ENCODE measurements around the gene CDH4. TPM values are rescaled to one million over a fixed set of nuclear protein-coding genes. Genes with fewer than 3 reads are reported as not detected.

The CDH4 gene
- total RNA-seq, 1 experiment from 2014 or later: not detected

- intact Hi-C loops (cut with micrococcal nuclease; ENCODE audit: unreplicated experiment): no loop called here
- Histone ChIP-seq H3K9me3 (ENCODE audit: insufficient read depth, low read depth) (no peaks in the 10 kb centered on the region), H4K20me1 (ENCODE audit: insufficient read depth) (no peaks in the 10 kb centered on the region), H3K4me3 (no peak overlapping the region), H3K27me3 (ENCODE audit: insufficient read depth, low read depth) (peaks cover 97% of the 10 kb centered on the region), H3K36me3 (ENCODE audit: low read depth) (no peaks in the 10 kb centered on the region), H3K4me1 (replicated peaks; ENCODE audit: insufficient read depth) (no peaks in the 10 kb centered on the region), H3K79me2 (ENCODE audit: low read depth) (no peaks in the 10 kb centered on the region), H3K9me2 (ENCODE audit: insufficient read depth) (no peaks in the 10 kb centered on the region), H3K4me2 (no peak overlapping the region), H3K27ac (no peak overlapping the region), H2AFZ (no peak overlapping the region), H3F3A (ENCODE audit: insufficient read depth, low read depth) (no peaks in the 10 kb centered on the region)
- POLR2A ChIA-PET (ENCODE audit: unreplicated experiment): no interaction called here
- TF ChIP-seq CTCF (conservative IDR thresholded peaks at IDR 0.05) (no peak), EZH2 (IDR thresholded peaks at IDR 0.05; ENCODE audit: low read depth) (no peak)
- CTCF ChIA-PET: no interaction called here
- BruUV-seq (replicated peaks): no TSS peak
- DNase-seq: no peak
Observed at GRCh38 chr20:61369731-61370520, 117.9 kb downstream of the CDH4 start.

- no peak for DNase-seq
- Histone ChIP-seq H3K79me2 (ENCODE audit: low read depth) (no peaks in the 10 kb centered on the region), H3K4me3 (no peak overlapping the region), H3K4me1 (replicated peaks; ENCODE audit: insufficient read depth) (no peaks in the 10 kb centered on the region), H3K27ac (no peak overlapping the region), H2AFZ (no peak overlapping the region), H3K4me2 (no peak overlapping the region), H4K20me1 (ENCODE audit: insufficient read depth) (no peaks in the 10 kb centered on the region), H3K36me3 (ENCODE audit: low read depth) (no peaks in the 10 kb centered on the region), H3K9me3 (ENCODE audit: insufficient read depth, low read depth) (no peaks in the 10 kb centered on the region), H3K27me3 (ENCODE audit: insufficient read depth, low read depth) (peaks cover 90% of the 10 kb centered on the region), H3K9me2 (ENCODE audit: insufficient read depth) (no peaks in the 10 kb centered on the region), H3F3A (ENCODE audit: insufficient read depth, low read depth) (no peaks in the 10 kb centered on the region)
- ChIA-PET CTCF (no interaction called here), POLR2A (ENCODE audit: unreplicated experiment) (no interaction called here)
- intact Hi-C loops (cut with micrococcal nuclease; ENCODE audit: unreplicated experiment): no loop called here
- no peak for TF ChIP-seq CTCF (conservative IDR thresholded peaks at IDR 0.05)
- no peak for TF ChIP-seq EZH2 (IDR thresholded peaks at IDR 0.05; ENCODE audit: low read depth)
- BruUV-seq (replicated peaks): no TSS peak
Observed at GRCh38 chr20:61370841-61371303, 118.8 kb downstream of the CDH4 start.

GRCh38 chr20:61371501-61372136 lies 119.6 kb downstream of the CDH4 start:
- no peak for DNase-seq
- ChIA-PET CTCF (no interaction called here), POLR2A (ENCODE audit: unreplicated experiment) (no interaction called here)
- no peaks in the 10 kb centered on the region for H3K36me3 ChIP-seq (ENCODE audit: low read depth)
- no peaks in the 10 kb centered on the region for H3F3A ChIP-seq (ENCODE audit: insufficient read depth, low read depth)
- no peaks in the 10 kb centered on the region for H3K79me2 ChIP-seq (ENCODE audit: low read depth)
- no peak overlapping the region for H3K27ac ChIP-seq
- no peaks in the 10 kb centered on the region for H3K4me1 ChIP-seq (replicated peaks; ENCODE audit: insufficient read depth)
- no peak overlapping the region for H2AFZ ChIP-seq
- TF ChIP-seq EZH2 (IDR thresholded peaks at IDR 0.05; ENCODE audit: low read depth): no peak
- no peak for TF ChIP-seq CTCF (conservative IDR thresholded peaks at IDR 0.05)
- intact Hi-C loops (cut with micrococcal nuclease; ENCODE audit: unreplicated experiment): no loop called here
- peaks cover 82% of the 10 kb centered on the region for H3K27me3 ChIP-seq (ENCODE audit: insufficient read depth, low read depth)
- no peak overlapping the region for H3K4me3 ChIP-seq
- no peaks in the 10 kb centered on the region for H3K9me3 ChIP-seq (ENCODE audit: insufficient read depth, low read depth)
- BruUV-seq (replicated peaks): no TSS peak
- H4K20me1 ChIP-seq (ENCODE audit: insufficient read depth): no peaks in the 10 kb centered on the region
- no peak overlapping the region for H3K4me2 ChIP-seq
- H3K9me2 ChIP-seq (ENCODE audit: insufficient read depth): no peaks in the 10 kb centered on the region
